Right cardiac atrium (tissue), 5 donors: ENCODE data around the gene OSBPL3. TPM values are rescaled to one million over a fixed set of nuclear protein-coding genes. Genes with fewer than 3 reads are reported as not detected.

Experiments
- ATAC-seq, 2 donors: fragments of 200-7000 bp; cut with Tn5 transposase; one replicate each; pipeline versions ENCODE4 v1.8.0 to v1.9.1; 2020; ENCODE audit warnings: moderate library complexity in 2 of 2, mild to moderate bottlenecking in 1 of 2
- DNase-seq, 3 donors: peaks; one replicate each; pipeline ENCODE4 v3.0.0-alpha.2; 2020
- H3K27ac ChIP-seq: one replicate; pipeline ENCODE4 v1.5.1; 2013; ENCODE audit warnings: mild to moderate bottlenecking, low read length, control low read depth, moderate library complexity
- H3K27me3 ChIP-seq: one replicate; pipeline ENCODE4 v1.6.1; 2013; ENCODE audit not compliant: control insufficient read depth, insufficient read depth
- H3K4me1 ChIP-seq: one replicate; pipeline ENCODE4 v1.6.1; 2013; ENCODE audit warnings: low read length; ENCODE audit not compliant: control insufficient read depth, insufficient read depth
- H3K4me3 ChIP-seq: one replicate; pipeline ENCODE4 v1.5.1; 2013; ENCODE audit warnings: low read length, control low read depth
- H3K9me3 ChIP-seq: one replicate; pipeline ENCODE4 v1.6.1; 2013; ENCODE audit warnings: low read length; ENCODE audit not compliant: control insufficient read depth
- whole genome bisulfite sequencing: extraction: QIAGEN DNeasy Blood & Tissue Kit; methylation state at CpG from one replicate; pipeline ENCODE4 v1.1.7; 2013; 5-methylcytosine and 5-hydroxymethylcytosine counted together
- intact Hi-C, 4 donors: fragments of 100-400 bp; cut with DNase I; formaldehyde crosslinking; loops; one replicate each; pipeline versions ENCODE4 v1.11.0 to v1.14.0; 2022 to 2023
- polyA plus RNA-seq: library from polyadenylated mRNA; stranded (reverse); fragments of 200-250 nt; gene quantifications from one replicate; pipeline ENCODE4 v1.2.3, GENCODE V29; 2013
- total RNA-seq, 4 donors: library from RNA; stranded (reverse); fragmentation: NEBNext Ultra II Directional; extraction: Animal tissue kit (Norgen Biotek cat#: 25700); gene quantifications; one replicate each; pipeline ENCODE4 v1.2.1, GENCODE V29; 2021
- donor health status: healthy with polysubstance abuse.
- donor health status: DM: no; HTN: yes; CAD: no.
- donor health status: DM: no; HTN: no; CAD: no.
- donor health status: DM: no; HTN: yes; CAD: no; lungs with severe emphysema.
- donor health status: DM: yes; HTN: yes; CAD: no.

OSBPL3 gene
- total and polyA plus RNA-seq, 5 donors: 3.2 to 12.9 (median 9.7) TPM

- no peaks in the 10 kb centered on the region for H3K4me1 ChIP-seq
- intact Hi-C loops: no loop called here
- no peak overlapping the region for H3K27ac ChIP-seq
- ATAC-seq: no peak
- no peak for DNase-seq
- no peaks in the 10 kb centered on the region for H3K27me3 ChIP-seq
- H3K4me3 ChIP-seq: no peak overlapping the region
- no peaks in the 10 kb centered on the region for H3K9me3 ChIP-seq
Measured at GRCh38 chr7:25012254-25012653, 32.3 kb upstream of the OSBPL3 start.

- Histone ChIP-seq H3K4me3 (no peak overlapping the region), H3K4me1 (no peaks in the 10 kb centered on the region), H3K27ac (no peak overlapping the region), H3K27me3 (no peaks in the 10 kb centered on the region), H3K9me3 (no peaks in the 10 kb centered on the region)
- ATAC-seq: no peak
- 68% methylated on average over 5 of the region's 5 CpGs for WGBS
- DNase-seq: no peak
- intact Hi-C loops: no loop called here
Measured at GRCh38 chr7:25009257-25009656, 29.3 kb upstream of the OSBPL3 start.

GRCh38 chr7:25007668-25008067 is 27.7 kb upstream of the OSBPL3 start:
- no peaks in the 10 kb centered on the region for H3K27me3 ChIP-seq
- intact Hi-C loops: no loop called here
- no peak overlapping the region for H3K27ac ChIP-seq
- no peak for DNase-seq
- no peak overlapping the region for H3K4me3 ChIP-seq
- H3K4me1 ChIP-seq: no peaks in the 10 kb centered on the region
- 89% methylated on average over 1 of the region's 1 CpG for WGBS
- no peaks in the 10 kb centered on the region for H3K9me3 ChIP-seq
- ATAC-seq: no peak

GRCh38 chr7:25006276-25006675 is 26.3 kb upstream of the OSBPL3 start:
- no peaks in the 10 kb centered on the region for H3K27me3 ChIP-seq
- intact Hi-C loops: no loop called here
- H3K9me3 ChIP-seq: no peaks in the 10 kb centered on the region
- H3K4me3 ChIP-seq: no peak overlapping the region
- H3K27ac ChIP-seq: no peak overlapping the region
- 95% methylated on average over 1 of the region's 1 CpG for WGBS
- DNase-seq: no peak
- ATAC-seq: no peak
- H3K4me1 ChIP-seq: no peaks in the 10 kb centered on the region

- Histone ChIP-seq H3K9me3 (no peaks in the 10 kb centered on the region), H3K4me3 (no peak overlapping the region), H3K4me1 (no peaks in the 10 kb centered on the region), H3K27ac (no peak overlapping the region), H3K27me3 (no peaks in the 10 kb centered on the region)
- no peak for DNase-seq
- intact Hi-C loops: no loop called here
- WGBS: 55% methylated on average over 3 of the region's 3 CpGs
- ATAC-seq: peak in 1 of 2 donors; percentile 46
Measured at GRCh38 chr7:25005658-25006057, 25.7 kb upstream of the OSBPL3 start.

GRCh38 chr7:25002786-25003185 is 22.8 kb upstream of the OSBPL3 start:
- 67% methylated on average over 1 of the region's 1 CpG for WGBS
- ATAC-seq (no peak), DNase-seq (no peak)
- Histone ChIP-seq H3K4me1 (no peaks in the 10 kb centered on the region), H3K27ac (no peak overlapping the region), H3K9me3 (no peaks in the 10 kb centered on the region), H3K4me3 (no peak overlapping the region), H3K27me3 (no peaks in the 10 kb centered on the region)
- intact Hi-C loops: no loop called here

- Histone ChIP-seq H3K27me3 (no peaks in the 10 kb centered on the region), H3K9me3 (no peaks in the 10 kb centered on the region), H3K4me1 (no peaks in the 10 kb centered on the region), H3K4me3 (no peak overlapping the region), H3K27ac (no peak overlapping the region)
- DNase-seq: no peak
- 80% methylated on average over 3 of the region's 3 CpGs for whole genome bisulfite sequencing
- no peak for ATAC-seq
- intact Hi-C loops: no loop called here
Measured at GRCh38 chr7:24995466-24995865, 15.5 kb upstream of the OSBPL3 start.

GRCh38 chr7:24992314-24992713 is 12.3 kb upstream of the OSBPL3 start:
- DNase-seq (no peak), ATAC-seq (no peak)
- 96% methylated on average over 4 of the region's 4 CpGs for WGBS
- H3K9me3 ChIP-seq: no peaks in the 10 kb centered on the region
- intact Hi-C loops: no loop called here
- H3K27ac ChIP-seq: no peak overlapping the region
- H3K4me3 ChIP-seq: no peak overlapping the region
- H3K4me1 ChIP-seq: no peaks in the 10 kb centered on the region
- H3K27me3 ChIP-seq: no peaks in the 10 kb centered on the region

- ATAC-seq: no peak
- H3K27me3 ChIP-seq: no peaks in the 10 kb centered on the region
- intact Hi-C loops: no loop called here
- no peaks in the 10 kb centered on the region for H3K4me1 ChIP-seq
- H3K27ac ChIP-seq: no peak overlapping the region
- no peak for DNase-seq
- no peaks in the 10 kb centered on the region for H3K9me3 ChIP-seq
- WGBS: 86% methylated on average over 3 of the region's 3 CpGs
- H3K4me3 ChIP-seq: no peak overlapping the region
Measured at GRCh38 chr7:24991353-24991752, 11.4 kb upstream of the OSBPL3 start.

GRCh38 chr7:24987331-24987842 is 7.4 kb upstream of the OSBPL3 start:
- ATAC-seq (no peak), DNase-seq (no peak)
- no peak overlapping the region for H3K4me3 ChIP-seq
- no peaks in the 10 kb centered on the region for H3K9me3 ChIP-seq
- WGBS: 92% methylated on average over 1 of the region's 1 CpG
- H3K27me3 ChIP-seq: no peaks in the 10 kb centered on the region
- no peaks in the 10 kb centered on the region for H3K4me1 ChIP-seq
- intact Hi-C loops: loop anchor here in 2 of 4 donors (10.0 kb wide), 1 partner anchor 77 kb away; no protein-coding TSS in a partner anchor
- H3K27ac ChIP-seq: no peak overlapping the region

- Histone ChIP-seq H3K9me3 (no peaks in the 10 kb centered on the region), H3K4me1 (peaks cover 3% of the 10 kb centered on the region), H3K27ac (no peak overlapping the region), H3K4me3 (no peak overlapping the region), H3K27me3 (no peaks in the 10 kb centered on the region)
- DNase-seq: no peak
- no peak for ATAC-seq
- 96% methylated on average over 2 of the region's 2 CpGs for WGBS
- intact Hi-C loops: loop anchor here in 2 of 4 donors (5.0 to 10.0 kb wide), 2 partner anchors 82 to 161 kb away; no protein-coding TSS in a partner anchor
Measured at GRCh38 chr7:24982917-24983316, 2.9 kb upstream of the OSBPL3 start.
